NCI-H1417 treated with DMSO at 0.1 percent for 48 hours (cell line): ENCODE data around the gene SLC25A19.
"Not testable (repeated sequence)": the region's sequence is repeated elsewhere in the genome, so short reads cannot be mapped to it uniquely, and the experiment has no call there.

ENCODE experiments used
- DNase-seq: peaks from one replicate; lab custom pipeline; 2025; lab: John Stamatoyannopoulos, UW

The SLC25A19 gene

GRCh38 chr17:75267411-75268232 is 21.6 kb downstream of the SLC25A19 start:
- no peak for DNase-seq

- no peak for DNase-seq
These were observed 22.2 kb downstream of the SLC25A19 start for GRCh38 chr17:75267153-75267410.

- DNase-seq: no peak
These were observed 22.7 kb downstream of the SLC25A19 start for GRCh38 chr17:75266316-75267152.

- DNase-seq: no peak
These were observed 23.5 kb downstream of the SLC25A19 start for GRCh38 chr17:75265614-75266315.

- no peak for DNase-seq
These were observed 26.2 kb downstream of the SLC25A19 start for GRCh38 chr17:75263055-75263454.

- DNase-seq: peak; percentile 31
These were observed 27.1 kb downstream of the SLC25A19 start for GRCh38 chr17:75262112-75262606.

- peak; percentile 75 for DNase-seq
These were observed 27.7 kb downstream of the SLC25A19 start, which contains the start of the genes GGA3 and MRPS7 for GRCh38 chr17:75261336-75262111. Gene GGA3, minus strand, starts transcription at chr17:75261606. Its CDS starts 19 bp downstream, at chr17:75261587. Gene MRPS7, plus strand, starts transcription at chr17:75261879. Its CDS starts 22 bp downstream, at chr17:75261901.

- no peak for DNase-seq
These were observed 28.4 kb downstream of the SLC25A19 start for GRCh38 chr17:75260641-75261335.

- DNase-seq: not testable (repeated sequence)
These were observed 32.0 kb downstream of the SLC25A19 start for GRCh38 chr17:75257228-75257627.

- DNase-seq: not testable (repeated sequence)
These were observed 33.1 kb downstream of the SLC25A19 start for GRCh38 chr17:75255954-75256698.

GRCh38 chr17:75252039-75252816 is 37.0 kb downstream of the SLC25A19 start:
- no peak for DNase-seq

GRCh38 chr17:75250009-75250471 is 39.2 kb downstream of the SLC25A19 start:
- DNase-seq: no peak

GRCh38 chr17:75249564-75249963 is 39.7 kb downstream of the SLC25A19 start:
- DNase-seq: no peak

GRCh38 chr17:75246404-75246803 is 42.8 kb downstream of the SLC25A19 start:
- DNase-seq: no peak

- no peak for DNase-seq
These were observed 44.2 kb downstream of the SLC25A19 start for GRCh38 chr17:75245011-75245410.

GRCh38 chr17:75244133-75244866 is 44.9 kb downstream of the SLC25A19 start:
- no peak for DNase-seq

- DNase-seq: no peak
These were observed 46.7 kb downstream of the SLC25A19 start for GRCh38 chr17:75242461-75243042.

GRCh38 chr17:75241996-75242460 is 47.2 kb downstream of the SLC25A19 start:
- DNase-seq: no peak
